ENCODE results near the gene SYVN1. TPM values are rescaled to one million over a fixed set of nuclear protein-coding genes. Genes with fewer than 3 reads are reported as not detected.

Gene SYVN1
- polyA plus RNA-seq, 2 donors, result 16.4 to 17.8 TPM

DNA sequence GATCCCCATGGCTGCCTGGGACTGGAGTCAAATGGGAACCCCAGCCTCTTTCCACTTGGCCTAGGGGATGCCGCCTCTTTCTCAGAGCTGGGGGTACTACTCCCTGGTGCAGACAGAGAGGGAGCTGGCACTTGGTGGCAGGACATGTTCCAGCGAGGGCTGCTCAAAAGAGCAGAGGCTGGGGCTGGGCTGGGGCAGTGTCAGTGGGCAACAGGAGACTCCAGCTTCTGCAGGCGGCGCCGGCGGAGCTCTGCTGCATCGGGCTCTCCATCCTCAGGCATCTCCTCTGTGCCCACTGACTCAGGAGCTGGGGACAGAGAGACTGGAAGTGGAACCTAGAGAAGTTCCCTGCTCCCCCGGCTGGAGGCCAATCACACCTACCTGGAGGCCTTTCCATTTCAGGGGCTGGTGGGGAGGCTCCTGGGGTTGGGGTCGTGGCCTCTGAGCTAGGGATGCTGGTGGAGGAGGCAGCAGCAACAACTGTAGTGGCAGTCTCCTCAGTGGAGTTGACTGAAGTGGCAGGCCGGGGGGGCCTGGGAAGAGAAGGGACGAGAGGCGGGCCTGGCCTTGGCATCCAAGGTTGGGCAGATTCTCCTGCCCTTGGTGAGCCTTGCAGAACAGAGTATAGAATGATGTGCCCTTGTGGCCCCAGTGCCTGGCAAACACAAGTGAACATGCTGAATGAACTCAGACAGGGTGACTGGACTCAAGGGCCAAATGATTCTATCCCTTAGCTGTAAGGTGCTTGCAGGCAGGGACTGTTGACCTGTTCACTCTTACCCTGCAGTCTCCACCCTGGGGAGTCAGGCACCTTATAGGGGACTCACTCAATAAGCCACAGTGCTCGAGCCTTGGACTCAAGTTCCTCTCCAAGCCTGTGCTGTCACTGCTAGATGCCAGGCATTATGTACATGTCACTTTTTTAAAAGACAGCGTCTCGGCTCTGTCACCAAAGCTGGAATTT is 5.9 kb downstream of the SYVN1 start:
- 84% methylated on average over 15 of the region's 15 CpGs for WGBS, 2 donors
- Histone ChIP-seq H3K4me3 (ENCODE audit: low read depth in 1 of 2, low read length in 2 of 2) (no peak overlapping the region), H3K27ac (ENCODE audit: low read depth in 2 of 2, low read length in 1 of 2) (no peak overlapping the region), H3K36me3 (ENCODE audit: control insufficient read depth in 2 of 2, insufficient read depth in 2 of 2, low read length in 1 of 2) (peaks cover 38 to 64% of the 10 kb centered on the region in 2 donors), H3K4me1 (ENCODE audit: control insufficient read depth in 2 of 2, insufficient read depth in 2 of 2, low read length in 1 of 2) (peaks cover 0 to 13% of the 10 kb centered on the region in 2 donors), H3K27me3 (ENCODE audit: control insufficient read depth in 1 of 2, insufficient read depth in 2 of 2, low read length in 2 of 2) (no peaks in the 10 kb centered on the region), H3K9me3 (ENCODE audit: control insufficient read depth in 2 of 2, insufficient read depth in 1 of 2, low read depth in 1 of 2, low read length in 1 of 2) (no peaks in the 10 kb centered on the region)

DNA sequence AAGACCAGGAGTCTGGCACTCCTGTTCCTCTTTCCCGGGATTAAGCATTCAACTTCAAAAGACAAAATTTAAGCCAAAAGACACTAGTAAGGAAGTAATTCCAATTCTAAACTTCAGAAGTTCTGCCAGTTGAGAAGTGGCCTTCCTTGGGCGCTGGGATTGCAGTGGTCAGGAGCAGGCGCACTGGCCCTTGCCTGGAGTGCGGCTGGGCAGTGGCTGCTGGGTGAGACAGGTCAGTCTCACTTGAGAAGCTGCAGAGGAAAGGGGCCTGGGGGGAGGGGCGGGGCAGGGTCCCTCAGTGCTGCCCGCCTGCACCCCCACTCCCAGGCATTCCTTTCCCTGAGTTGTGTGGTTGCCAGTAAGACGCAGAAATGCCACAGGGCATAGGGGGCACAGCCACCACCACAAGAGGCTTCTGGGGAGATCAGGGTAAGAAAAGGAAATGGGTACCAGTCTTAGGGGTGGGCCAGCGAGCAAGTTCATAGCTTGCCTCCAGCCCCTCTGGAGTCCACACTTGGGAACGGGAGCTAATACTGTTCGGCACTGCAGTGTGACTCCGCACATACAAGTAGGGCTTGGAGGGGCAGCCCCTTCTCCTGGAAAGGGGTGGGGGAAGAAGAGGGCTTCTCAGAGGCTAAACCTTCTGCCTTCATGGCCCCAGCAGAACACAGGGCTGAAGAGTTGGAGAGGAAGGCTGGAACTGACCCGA is 6.7 kb downstream of the SYVN1 start:
- Histone ChIP-seq H3K27me3 (ENCODE audit: control insufficient read depth in 1 of 2, insufficient read depth in 2 of 2, low read length in 2 of 2) (no peaks in the 10 kb centered on the region), H3K36me3 (ENCODE audit: control insufficient read depth in 2 of 2, insufficient read depth in 2 of 2, low read length in 1 of 2) (peaks cover 38 to 61% of the 10 kb centered on the region in 2 donors), H3K4me3 (ENCODE audit: low read depth in 1 of 2, low read length in 2 of 2) (no peak overlapping the region), H3K4me1 (ENCODE audit: control insufficient read depth in 2 of 2, insufficient read depth in 2 of 2, low read length in 1 of 2) (peaks cover 0 to 6% of the 10 kb centered on the region in 2 donors), H3K27ac (ENCODE audit: low read depth in 2 of 2, low read length in 1 of 2) (no peak overlapping the region), H3K9me3 (ENCODE audit: control insufficient read depth in 2 of 2, insufficient read depth in 1 of 2, low read depth in 1 of 2, low read length in 1 of 2) (no peaks in the 10 kb centered on the region)
- WGBS, 2 donors, result 73 to 79% methylated on average over 12 of the region's 12 CpGs

DNA sequence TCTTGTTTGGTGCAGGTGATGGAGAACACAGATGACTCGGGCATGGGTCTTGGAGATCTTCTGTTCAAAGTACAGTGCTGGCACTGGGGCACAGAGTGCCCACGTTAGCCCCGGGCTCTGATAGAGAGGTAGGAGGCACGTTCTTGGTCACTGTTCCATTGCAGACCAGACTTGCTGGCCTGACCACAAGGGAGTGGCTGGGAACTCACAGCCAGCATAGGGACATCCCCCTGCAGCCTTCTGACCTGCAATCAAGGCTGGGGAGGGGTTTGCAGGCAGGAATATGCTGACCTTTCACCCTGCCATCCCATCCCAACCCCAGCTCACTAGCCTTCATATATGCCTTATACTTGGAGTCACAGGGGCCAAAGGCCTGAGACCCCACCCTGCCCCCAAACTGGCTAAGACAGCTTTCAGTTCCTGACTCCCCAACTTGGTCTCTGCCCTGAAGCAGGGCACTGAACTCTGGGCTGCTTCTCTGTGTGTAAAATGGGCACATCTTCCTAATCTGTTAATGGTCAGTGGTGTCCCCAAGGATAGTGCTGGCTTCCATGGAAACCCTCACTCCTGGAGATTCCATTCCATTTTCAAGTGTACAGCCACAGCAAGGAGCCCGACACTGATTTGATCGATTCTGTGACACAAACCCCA is 7.6 kb downstream of the SYVN1 start:
- 69 to 70% methylated on average over 6 of the region's 6 CpGs for WGBS, 2 donors

DNA sequence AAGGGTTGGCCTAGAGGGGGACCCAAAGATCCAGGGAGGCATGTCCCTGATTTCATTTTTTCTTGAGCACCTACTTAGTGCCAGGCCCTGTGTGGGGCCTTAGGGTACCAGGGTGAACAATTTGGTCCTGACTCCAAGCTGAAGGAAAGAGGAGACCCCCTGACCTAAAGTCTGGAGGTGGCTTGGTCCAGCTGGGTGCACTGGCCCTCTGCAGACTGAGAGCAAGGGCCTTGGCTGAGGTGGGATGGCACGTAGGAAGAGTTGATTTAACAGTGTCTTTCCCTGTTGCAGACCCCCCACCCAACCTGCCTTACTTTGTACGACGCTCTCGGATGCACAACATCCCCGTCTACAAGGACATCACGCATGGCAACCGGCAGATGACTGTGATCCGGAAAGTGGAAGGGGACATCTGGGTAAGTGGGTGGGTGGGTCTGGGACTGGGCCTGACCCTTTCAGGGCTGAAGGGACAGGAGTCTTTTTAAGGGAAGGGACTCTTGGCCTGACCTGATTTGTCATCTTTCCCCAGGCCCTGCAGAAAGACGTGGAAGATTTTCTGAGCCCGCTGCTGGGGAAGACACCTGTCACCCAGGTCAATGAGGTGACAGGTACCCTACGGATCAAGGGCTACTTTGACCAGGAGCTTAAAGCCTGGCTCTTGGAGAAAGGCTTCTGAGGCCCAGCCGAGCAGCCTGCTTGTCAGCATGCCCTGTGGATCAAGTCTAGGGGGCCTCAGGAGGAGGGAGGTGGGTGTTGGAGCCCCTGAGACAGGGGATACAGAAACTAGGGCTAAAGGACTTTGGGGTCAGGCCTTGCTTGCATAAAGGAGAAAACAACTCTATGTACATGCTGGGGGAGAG is 8.9 kb downstream of the SYVN1 start:
- H3K4me3 ChIP-seq (ENCODE audit: low read depth in 1 of 2, low read length in 2 of 2), result no peak overlapping the region
- peaks cover 34 to 42% of the 10 kb centered on the region in 2 donors for H3K36me3 ChIP-seq (ENCODE audit: control insufficient read depth in 2 of 2, insufficient read depth in 2 of 2, low read length in 1 of 2)
- peaks cover 0 to 4% of the 10 kb centered on the region in 2 donors for H3K4me1 ChIP-seq (ENCODE audit: control insufficient read depth in 2 of 2, insufficient read depth in 2 of 2, low read length in 1 of 2)
- WGBS, 2 donors, result 87 to 88% methylated on average over 12 of the region's 12 CpGs
- H3K27ac ChIP-seq (ENCODE audit: low read depth in 2 of 2, low read length in 1 of 2), result no peak overlapping the region
- no peaks in the 10 kb centered on the region for H3K9me3 ChIP-seq (ENCODE audit: control insufficient read depth in 2 of 2, insufficient read depth in 1 of 2, low read depth in 1 of 2, low read length in 1 of 2)
- no peaks in the 10 kb centered on the region for H3K27me3 ChIP-seq (ENCODE audit: control insufficient read depth in 1 of 2, insufficient read depth in 2 of 2, low read length in 2 of 2)

More for the DNA sequence above, 7.6 kb downstream of the SYVN1 start:
- H3K9me3 ChIP-seq (ENCODE audit: control insufficient read depth in 2 of 2, insufficient read depth in 1 of 2, low read depth in 1 of 2, low read length in 1 of 2), result no peaks in the 10 kb centered on the region
- H3K27ac ChIP-seq (ENCODE audit: low read depth in 2 of 2, low read length in 1 of 2), result no peak overlapping the region
- peaks cover 38 to 52% of the 10 kb centered on the region in 2 donors for H3K36me3 ChIP-seq (ENCODE audit: control insufficient read depth in 2 of 2, insufficient read depth in 2 of 2, low read length in 1 of 2)
- H3K27me3 ChIP-seq (ENCODE audit: control insufficient read depth in 1 of 2, insufficient read depth in 2 of 2, low read length in 2 of 2), result no peaks in the 10 kb centered on the region
- peaks cover 0 to 4% of the 10 kb centered on the region in 2 donors for H3K4me1 ChIP-seq (ENCODE audit: control insufficient read depth in 2 of 2, insufficient read depth in 2 of 2, low read length in 1 of 2)
- no peak overlapping the region for H3K4me3 ChIP-seq (ENCODE audit: low read depth in 1 of 2, low read length in 2 of 2)

DNA sequence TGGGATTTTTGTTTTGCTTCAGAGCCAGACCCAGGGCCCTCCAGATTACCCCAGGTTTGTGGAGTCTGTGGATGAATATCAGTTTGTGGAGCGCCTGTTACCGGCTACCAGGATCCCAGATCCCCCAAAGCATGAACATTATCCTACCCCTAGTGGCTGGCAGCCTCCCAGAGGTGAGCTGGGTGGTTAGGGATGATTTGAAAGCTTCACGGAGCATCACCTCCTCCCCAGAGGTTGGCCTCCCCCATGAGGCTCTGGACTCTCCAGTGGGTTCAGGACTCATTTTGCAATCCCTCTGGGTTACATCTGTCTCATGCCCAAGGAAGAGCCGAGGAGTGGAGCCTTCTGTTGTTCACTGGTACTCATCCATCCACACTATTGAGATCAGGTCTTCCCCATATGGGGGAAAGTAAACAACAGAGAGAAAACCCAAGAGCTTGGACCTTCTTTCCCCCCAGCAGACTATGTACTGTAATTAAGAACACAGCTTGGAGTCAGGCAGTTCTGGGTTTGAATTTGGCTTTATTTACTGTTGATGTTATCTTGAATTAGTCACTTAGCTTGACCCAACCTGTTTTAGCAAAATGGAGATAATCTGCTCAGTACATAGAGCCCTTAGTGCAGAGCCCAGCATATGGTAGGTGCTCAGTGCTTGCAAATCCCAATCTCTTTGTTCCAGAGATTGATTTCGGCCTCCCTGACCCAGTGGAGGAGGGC is 9.7 kb downstream of the SYVN1 start:
- Histone ChIP-seq H3K9me3 (ENCODE audit: control insufficient read depth in 2 of 2, insufficient read depth in 1 of 2, low read depth in 1 of 2, low read length in 1 of 2) (no peaks in the 10 kb centered on the region), H3K27ac (ENCODE audit: low read depth in 2 of 2, low read length in 1 of 2) (no peak overlapping the region), H3K4me1 (ENCODE audit: control insufficient read depth in 2 of 2, insufficient read depth in 2 of 2, low read length in 1 of 2) (peaks cover 0 to 4% of the 10 kb centered on the region in 2 donors), H3K36me3 (ENCODE audit: control insufficient read depth in 2 of 2, insufficient read depth in 2 of 2, low read length in 1 of 2) (peaks cover 28 to 42% of the 10 kb centered on the region in 2 donors), H3K4me3 (ENCODE audit: low read depth in 1 of 2, low read length in 2 of 2) (no peak overlapping the region), H3K27me3 (ENCODE audit: control insufficient read depth in 1 of 2, insufficient read depth in 2 of 2, low read length in 2 of 2) (no peaks in the 10 kb centered on the region)
- 87 to 92% methylated on average over 5 of the region's 5 CpGs for WGBS, 2 donors

DNA sequence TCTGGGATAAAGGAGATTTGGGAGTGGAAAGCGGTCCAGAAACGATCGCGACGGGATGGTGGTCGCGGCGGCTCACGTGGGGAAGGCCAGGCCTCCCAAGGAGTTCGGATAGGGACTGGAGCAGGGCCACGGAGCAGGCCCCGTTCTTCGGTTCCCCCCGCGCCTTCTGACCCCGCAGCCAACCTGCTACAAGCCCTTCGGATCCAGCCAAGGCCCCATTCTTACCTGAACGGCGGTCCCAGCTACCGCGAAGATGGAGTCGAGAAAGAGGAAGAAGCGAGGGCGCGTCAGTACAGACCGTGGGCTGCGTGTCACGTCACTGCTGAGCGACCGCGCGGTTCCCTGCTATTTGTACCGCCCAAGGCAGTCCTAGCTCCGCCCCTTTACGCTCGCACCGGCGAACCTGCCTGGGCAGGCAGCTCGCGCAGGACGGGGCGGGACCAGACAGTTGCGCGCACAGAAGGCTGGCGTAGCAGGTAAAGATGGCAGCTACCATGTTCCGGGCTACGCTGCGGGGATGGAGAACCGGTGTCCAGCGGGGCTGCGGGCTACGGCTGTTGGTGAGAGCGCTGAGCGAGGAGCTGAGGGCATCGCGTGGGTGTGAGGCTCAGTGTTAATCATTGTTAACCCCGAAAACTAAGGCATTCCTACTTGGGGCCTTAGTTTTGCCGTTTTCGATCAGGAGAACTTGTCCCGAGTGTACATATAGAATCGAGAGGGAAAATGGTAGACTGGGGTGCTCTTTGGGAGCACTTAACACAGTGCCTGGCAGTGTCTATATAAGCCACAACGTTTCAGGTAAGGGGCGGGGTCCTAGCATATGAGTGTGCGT is 12.2 kb downstream of the SYVN1 start, which contains the start of the genes FAU and MRPL49:
FAU (minus strand) TSS at position 270 of the 832 bp plus-strand sequence. CDS start 321 bp downstream, outside the sequence.
MRPL49 (plus strand) TSS at position 457 of the 832 bp plus-strand sequence; CDS start at position 483, 26 bp downstream.
- Histone ChIP-seq H3K4me3 (ENCODE audit: low read depth in 1 of 2, low read length in 2 of 2) (peak within 1 kb of the TSS; percentile 76 to 92), H3K27me3 (ENCODE audit: control insufficient read depth in 1 of 2, insufficient read depth in 2 of 2, low read length in 2 of 2) (no peaks in the 10 kb centered on the region), H3K36me3 (ENCODE audit: control insufficient read depth in 2 of 2, insufficient read depth in 2 of 2, low read length in 1 of 2) (peaks cover 11 to 29% of the 10 kb centered on the region in 2 donors), H3K4me1 (ENCODE audit: control insufficient read depth in 2 of 2, insufficient read depth in 2 of 2, low read length in 1 of 2) (peaks cover 0 to 4% of the 10 kb centered on the region in 2 donors), H3K27ac (ENCODE audit: low read depth in 2 of 2, low read length in 1 of 2) (peak within 1 kb of the TSS; percentile 97 to 98), H3K9me3 (ENCODE audit: control insufficient read depth in 2 of 2, insufficient read depth in 1 of 2, low read depth in 1 of 2, low read length in 1 of 2) (no peaks in the 10 kb centered on the region)
- WGBS, 2 donors, result 0% methylated on average over 58 to 64 of the region's 64 CpGs

DNA sequence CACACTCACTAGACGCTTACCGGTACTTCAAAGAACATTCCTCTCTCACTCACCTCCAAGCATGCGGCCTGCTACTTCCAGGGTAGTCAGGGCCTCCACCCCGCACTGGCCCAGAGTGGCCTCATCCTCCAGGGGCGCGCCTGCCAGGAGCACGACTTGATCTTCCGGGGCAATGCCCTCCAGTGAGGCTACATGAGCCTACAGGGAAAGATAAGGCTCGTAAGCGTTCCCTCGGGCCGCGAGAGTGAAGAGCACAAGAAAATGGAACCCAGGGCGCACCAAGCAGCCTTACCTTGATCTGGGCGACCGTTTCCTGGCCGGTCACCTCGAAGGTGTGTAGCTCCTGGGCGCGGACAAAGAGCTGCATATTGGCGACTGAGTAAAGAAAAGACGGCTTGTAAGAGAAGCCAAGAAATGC is 12.9 kb downstream of the SYVN1 start:
- WGBS, 2 donors, result 1% methylated on average over 22 of the region's 22 CpGs
- Histone ChIP-seq H3K27me3 (ENCODE audit: control insufficient read depth in 1 of 2, insufficient read depth in 2 of 2, low read length in 2 of 2) (no peaks in the 10 kb centered on the region), H3K4me3 (ENCODE audit: low read depth in 1 of 2, low read length in 2 of 2) (peak overlapping the region; percentile 76 to 92), H3K4me1 (ENCODE audit: control insufficient read depth in 2 of 2, insufficient read depth in 2 of 2, low read length in 1 of 2) (peaks cover 0 to 2% of the 10 kb centered on the region in 2 donors), H3K36me3 (ENCODE audit: control insufficient read depth in 2 of 2, insufficient read depth in 2 of 2, low read length in 1 of 2) (peaks cover 11 to 24% of the 10 kb centered on the region in 2 donors), H3K9me3 (ENCODE audit: control insufficient read depth in 2 of 2, insufficient read depth in 1 of 2, low read depth in 1 of 2, low read length in 1 of 2) (no peaks in the 10 kb centered on the region), H3K27ac (ENCODE audit: low read depth in 2 of 2, low read length in 1 of 2) (peak overlapping the region; percentile 94 to 98)

DNA sequence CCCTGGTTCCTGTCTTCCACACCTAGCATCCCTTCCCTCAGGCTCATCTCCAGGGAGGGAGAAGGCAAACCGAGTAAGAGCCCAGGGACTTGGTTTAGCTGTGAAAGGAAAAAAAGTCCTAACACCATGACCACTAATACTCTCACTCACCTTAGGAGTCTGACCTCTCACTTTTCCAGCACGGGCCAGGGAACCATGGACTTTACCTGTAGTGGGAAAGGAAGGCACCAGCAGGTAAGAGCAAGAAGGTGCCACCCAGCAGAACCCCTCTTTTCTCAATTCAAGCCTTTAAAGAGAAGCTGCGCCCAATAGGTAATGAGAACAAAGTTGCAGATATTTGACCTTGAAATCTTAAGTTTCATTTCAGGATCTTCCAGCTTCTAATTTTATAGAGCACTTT is 13.5 kb downstream of the SYVN1 start:
- 76 to 81% methylated on average over 3 of the region's 3 CpGs for WGBS, 2 donors
- Histone ChIP-seq H3K27me3 (ENCODE audit: control insufficient read depth in 1 of 2, insufficient read depth in 2 of 2, low read length in 2 of 2) (no peaks in the 10 kb centered on the region), H3K4me3 (ENCODE audit: low read depth in 1 of 2, low read length in 2 of 2) (peak overlapping the region in 1 of 2 donors; percentile 76), H3K27ac (ENCODE audit: low read depth in 2 of 2, low read length in 1 of 2) (peak overlapping the region; percentile 94 to 98), H3K4me1 (ENCODE audit: control insufficient read depth in 2 of 2, insufficient read depth in 2 of 2, low read length in 1 of 2) (peaks cover 1 to 9% of the 10 kb centered on the region in 2 donors), H3K9me3 (ENCODE audit: control insufficient read depth in 2 of 2, insufficient read depth in 1 of 2, low read depth in 1 of 2, low read length in 1 of 2) (no peaks in the 10 kb centered on the region), H3K36me3 (ENCODE audit: control insufficient read depth in 2 of 2, insufficient read depth in 2 of 2, low read length in 1 of 2) (peaks cover 9 to 22% of the 10 kb centered on the region in 2 donors)
